ENCODE results near the gene MCM6.
"Not testable (repeated sequence)": the region's sequence is repeated elsewhere in the genome, so short reads cannot be mapped to it uniquely, and the experiment has no call there.

The MCM6 gene

GRCh38 chr2:135818937-135819610, 57.2 kb downstream of the MCM6 start:
- no peak for FAIRE-seq

- FAIRE-seq, result no peak
These were observed 58.3 kb downstream of the MCM6 start for GRCh38 chr2:135817951-135818350.

GRCh38 chr2:135817466-135817865, 58.8 kb downstream of the MCM6 start:
- no peak for FAIRE-seq

DNA sequence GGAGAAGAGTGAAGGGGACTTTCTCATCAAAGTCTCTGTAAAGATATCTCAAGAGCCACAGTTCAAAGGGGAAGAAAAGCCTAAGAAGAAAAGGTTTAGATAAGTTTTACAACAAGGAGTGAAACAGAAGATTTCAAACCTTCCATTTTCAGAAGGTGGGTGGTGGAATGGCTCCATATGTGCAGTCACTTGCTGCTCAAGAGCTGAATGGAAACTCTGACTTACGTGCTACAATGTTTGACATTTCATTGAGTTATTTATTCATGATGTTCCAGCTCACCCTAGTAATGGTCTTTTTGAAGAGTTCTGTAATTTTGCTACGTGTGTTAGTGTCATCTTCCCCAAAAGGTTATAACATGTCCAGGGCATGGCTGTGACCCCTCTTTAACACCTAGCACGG, 61.0 kb downstream of the MCM6 start:
- FAIRE-seq, result no peak

DNA sequence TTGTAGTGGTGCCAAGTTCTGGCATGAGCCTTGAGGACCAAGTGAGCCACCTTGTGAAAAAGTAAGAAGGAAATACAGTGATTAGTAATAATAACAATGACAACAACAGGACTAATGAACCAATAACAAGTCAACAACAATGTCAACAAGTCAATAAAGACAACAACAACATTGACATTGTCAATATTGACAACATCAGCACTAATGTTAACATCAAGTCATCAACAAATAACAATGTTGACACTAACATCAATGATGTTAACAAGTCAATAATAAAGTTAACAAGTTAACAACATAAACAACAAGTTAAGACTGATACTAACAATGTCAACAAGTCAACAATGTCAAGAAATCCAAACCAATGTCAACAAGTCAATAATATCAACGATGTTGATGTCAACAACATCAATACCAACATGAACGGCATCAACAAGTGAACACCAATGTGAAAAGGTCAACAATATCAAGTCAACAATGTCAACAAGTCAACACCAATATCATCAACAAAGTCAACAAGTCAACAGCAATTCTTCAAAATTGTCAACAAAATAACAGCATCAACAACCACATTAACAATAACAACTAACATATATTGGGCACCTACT, 63.2 kb downstream of the MCM6 start:
- no peak for FAIRE-seq

DNA sequence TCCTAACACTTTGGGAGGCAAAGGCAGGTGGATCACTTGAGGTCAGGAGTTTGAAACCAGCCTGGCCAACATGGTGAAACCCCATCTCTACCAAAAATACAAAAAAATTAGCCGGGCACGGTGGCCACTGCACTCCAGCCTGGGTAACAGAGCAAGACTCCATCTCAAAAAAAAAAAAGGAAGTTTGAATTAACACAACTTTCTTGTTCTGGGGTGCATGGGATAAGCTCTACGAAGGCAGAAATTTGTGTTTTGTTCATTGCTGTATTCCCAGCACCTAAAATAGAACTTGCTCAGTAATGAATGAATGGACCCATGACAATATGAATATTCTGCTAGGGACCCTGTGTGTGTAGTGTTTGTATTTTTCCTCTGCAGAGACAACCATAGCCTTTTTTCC, 68.4 kb downstream of the MCM6 start:
- not testable (repeated sequence) for FAIRE-seq

DNA sequence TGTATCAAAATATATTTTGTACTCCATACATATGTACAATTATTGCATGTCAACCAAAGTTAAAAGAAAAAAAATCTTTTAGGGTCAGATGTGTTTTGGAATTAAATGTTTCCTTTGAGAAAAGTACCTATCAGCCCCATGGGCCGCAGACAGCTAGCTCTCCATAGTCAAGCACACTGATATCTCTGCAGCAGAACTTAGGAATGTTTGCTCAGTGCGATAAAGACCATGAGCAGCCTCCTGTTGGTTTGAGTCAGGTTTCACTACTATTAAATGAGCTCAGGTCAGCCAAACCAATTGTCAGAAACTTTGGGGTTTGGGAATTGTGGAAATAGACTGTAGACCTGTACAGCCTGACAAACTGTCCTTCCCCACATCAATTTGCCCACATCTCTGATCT, 73.0 kb downstream of the MCM6 start:
- no peak for FAIRE-seq

GRCh38 chr2:135802350-135802749, 73.9 kb downstream of the MCM6 start:
- no peak for FAIRE-seq

DNA sequence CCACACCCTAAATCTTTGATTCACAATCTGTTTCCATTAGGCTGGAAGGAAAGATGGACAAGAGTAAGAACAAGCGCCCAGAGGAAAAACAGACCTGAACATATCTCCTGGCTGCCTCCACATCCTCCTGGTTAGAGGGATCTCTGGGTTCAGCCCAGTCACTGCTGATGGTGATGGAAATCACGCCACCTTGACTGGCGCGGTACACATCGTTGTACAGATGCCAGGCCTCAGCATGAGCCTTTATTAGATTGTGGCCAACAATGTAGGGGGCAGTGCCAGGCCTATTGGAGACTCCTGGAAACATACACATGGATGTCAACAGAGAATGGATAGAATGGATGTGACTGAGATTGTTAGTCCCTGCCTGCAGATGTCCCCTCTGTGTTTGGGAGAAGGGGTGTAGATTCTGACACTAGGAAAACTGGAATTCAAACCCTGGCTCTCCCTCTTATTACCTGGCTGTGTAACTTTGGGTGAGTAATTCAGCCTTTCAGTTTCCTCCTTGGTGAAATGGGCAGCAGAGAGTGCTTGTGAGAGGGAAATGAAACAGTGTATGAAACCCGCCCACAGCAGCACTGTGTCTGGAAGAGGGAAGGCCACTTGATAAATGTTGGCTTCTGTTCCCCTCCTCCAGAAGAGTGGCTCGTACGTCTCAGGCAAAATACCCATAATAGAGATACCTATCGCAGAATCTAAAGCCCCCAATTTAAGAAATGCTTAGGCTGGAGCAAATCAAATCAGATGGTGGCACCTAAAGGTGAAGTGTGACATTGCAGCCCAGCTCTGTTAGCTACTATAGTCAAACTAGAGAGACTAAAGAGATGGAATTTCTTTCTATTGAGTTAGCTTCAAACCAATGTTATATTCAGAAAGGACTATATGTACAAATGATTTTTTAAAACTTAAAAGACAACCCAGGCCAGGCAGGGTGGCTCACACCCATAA, 75.5 kb downstream of the MCM6 start:
- no peak for FAIRE-seq

DNA sequence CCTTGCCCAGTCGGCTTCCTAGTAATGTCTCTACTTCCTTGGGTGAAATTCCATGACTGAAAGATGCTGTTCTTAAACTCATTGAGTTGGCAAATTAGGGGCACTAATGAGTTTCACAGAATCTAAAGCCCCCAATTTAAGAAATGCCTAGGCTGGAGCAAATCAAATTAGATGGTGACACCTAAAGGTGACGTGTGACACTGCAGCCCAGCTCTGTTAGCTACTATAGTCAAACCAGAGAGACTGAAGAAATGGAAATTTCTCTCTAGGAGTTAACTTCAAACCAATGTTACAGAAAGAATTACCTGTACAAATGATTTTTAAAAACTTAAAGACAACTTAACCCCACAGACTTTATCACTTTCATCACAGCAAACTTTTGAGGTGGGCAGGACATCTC, 76.5 kb downstream of the MCM6 start:
- FAIRE-seq, result no peak

DNA sequence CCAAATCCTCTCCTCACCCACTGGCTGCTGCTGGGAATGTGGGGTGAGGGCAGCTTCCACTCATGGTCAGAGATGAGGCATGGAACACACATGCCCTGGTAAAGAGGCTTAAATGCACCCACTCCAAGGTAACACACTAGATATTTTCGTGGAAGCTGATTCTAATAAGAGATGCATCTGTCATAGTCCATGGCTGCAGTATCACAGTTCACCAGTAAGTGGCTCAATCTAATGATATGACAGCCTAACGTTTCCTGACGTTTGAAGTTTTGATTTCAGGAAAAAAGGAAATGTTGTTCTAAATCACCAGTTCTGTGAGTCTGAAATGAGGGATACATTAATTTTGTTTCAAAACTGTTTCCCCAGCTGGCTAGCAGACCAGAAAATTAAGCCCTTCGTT, 77.5 kb downstream of the MCM6 start:
- no peak for FAIRE-seq

- FAIRE-seq, result no peak
These were observed 78.0 kb downstream of the MCM6 start for GRCh38 chr2:135798275-135798705.

GRCh38 chr2:135797497-135798274, 78.6 kb downstream of the MCM6 start:
- no peak for FAIRE-seq

DNA sequence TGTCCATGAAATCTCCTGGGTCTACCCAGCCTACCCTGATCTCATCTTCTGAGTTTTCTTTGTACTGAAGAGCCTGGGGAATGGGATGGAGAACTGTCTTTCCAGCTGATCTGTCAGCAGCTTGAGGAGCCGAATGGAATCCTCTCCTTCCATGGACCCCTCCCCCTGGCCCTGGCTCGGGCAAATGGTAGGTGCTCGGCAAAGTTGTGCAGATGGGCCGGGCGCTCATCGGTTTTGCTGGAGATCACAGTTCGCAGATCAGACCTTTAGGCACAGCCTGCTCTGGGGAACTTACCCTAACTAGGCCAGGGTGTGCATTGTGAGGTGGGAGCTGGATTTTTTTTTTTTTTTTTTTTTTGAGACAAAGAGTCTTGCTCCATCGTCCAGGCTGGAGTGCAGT, 79.6 kb downstream of the MCM6 start:
- FAIRE-seq, result no peak

DNA sequence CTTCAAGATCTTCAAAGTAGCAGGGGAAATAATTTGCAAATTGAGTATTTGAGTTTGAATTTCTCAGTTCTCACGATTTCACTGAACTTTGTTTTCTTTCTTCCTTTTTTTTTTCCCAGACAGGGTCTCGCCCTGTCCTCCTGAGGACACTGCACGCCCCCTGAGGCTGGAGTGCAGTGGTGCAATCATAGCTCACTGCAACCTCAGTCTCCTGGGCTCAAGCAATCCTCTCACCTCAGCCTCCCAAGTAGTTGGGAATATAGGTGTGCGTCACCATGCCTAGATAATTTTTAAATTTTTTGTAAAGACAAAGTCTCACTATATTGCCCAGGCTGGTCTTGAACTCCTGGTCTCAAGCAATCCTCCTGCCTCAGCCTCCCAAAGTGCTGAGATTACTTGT, 80.6 kb downstream of the MCM6 start:
- not testable (repeated sequence) for FAIRE-seq

GRCh38 chr2:135792401-135793150, 83.7 kb downstream of the MCM6 start:
- FAIRE-seq, result no peak

- FAIRE-seq, result no peak
These were observed 84.6 kb downstream of the MCM6 start for GRCh38 chr2:135791418-135792190.

- FAIRE-seq, result no peak
These were observed 85.8 kb downstream of the MCM6 start for GRCh38 chr2:135790423-135790822.
